GM10847 (cell line): ENCODE measurements around the gene MS4A8.

Experiments
- POLR2A ChIP-seq: IDR thresholded peaks from 2 replicates; pipeline ENCODE4 v1.6.1; 2011; ENCODE audit not compliant: insufficient read length; ENCODE audit errors: extremely low read depth

MS4A8 gene

DNA sequence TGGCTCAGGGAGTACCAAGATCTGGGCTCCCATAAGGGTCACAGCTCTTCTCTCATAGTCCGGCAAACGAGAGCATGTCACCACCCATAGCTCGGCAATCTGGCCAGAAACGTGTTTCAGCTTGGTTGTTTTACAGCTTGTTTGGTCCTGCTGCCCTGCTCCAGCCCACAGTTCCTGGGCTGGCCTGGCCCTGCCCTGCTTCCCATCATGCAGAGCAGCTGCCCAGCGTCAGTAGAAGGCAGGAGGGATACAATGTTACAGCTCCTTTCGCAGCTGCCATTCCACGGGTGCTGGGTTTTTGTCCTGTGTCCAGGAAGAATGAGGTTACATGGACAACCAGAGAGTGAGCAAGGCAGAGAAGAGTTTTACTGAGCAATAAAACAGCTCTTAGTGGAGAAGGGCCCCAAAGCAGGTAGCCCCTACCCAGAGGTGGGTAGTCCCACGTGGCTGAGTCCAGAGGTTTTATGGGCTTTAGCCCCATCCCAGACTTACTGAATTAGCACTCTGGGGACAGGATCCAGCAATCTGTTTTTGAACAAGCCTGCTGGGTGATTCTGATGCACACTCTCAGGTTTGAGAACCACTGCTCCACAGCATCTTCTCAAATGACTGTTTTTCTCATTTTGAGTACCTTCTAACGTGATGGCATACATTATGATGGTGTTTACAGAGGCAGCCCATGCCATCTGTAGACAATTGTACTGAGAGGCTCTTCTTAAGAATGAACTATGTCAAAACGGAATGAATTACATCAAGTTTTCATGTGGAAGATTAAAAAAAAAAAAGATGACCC is 19.3 kb downstream of the MS4A8 start:
- TF ChIP-seq POLR2A, result no peak

- TF ChIP-seq POLR2A, result no peak
Observed at GRCh38 chr11:60719391-60719790, 20.0 kb downstream of the MS4A8 start.

- TF ChIP-seq POLR2A, result no peak
Observed at GRCh38 chr11:60720460-60720859, 21.0 kb downstream of the MS4A8 start.

DNA sequence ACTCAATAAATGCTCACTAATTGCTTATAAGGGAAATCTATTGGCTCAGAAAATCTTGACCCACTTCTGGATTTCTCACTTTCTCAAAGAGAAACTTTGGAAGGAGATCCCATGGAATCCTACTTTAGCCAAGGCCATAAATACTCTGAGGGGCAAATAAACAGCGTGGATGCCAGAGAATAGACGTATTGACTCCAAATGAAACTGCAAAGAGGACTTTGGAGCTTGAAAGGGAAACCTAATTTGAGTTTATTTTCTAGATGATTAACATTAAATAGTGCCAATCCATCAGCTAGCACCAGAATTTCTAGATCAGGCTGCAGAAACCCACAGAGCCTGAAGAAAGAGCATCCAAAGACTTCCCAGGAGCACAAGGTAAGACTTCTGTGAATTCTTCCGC is 25.0 kb downstream of the MS4A8 start, which contains the start of gene MS4A18:
TSS of gene MS4A18 (plus strand) at position 301 of the 400 bp plus-strand sequence.
- TF ChIP-seq POLR2A, result no peak

- TF ChIP-seq POLR2A, result no peak
Observed at GRCh38 chr11:60725592-60725991, 26.2 kb downstream of the MS4A8 start.

GRCh38 chr11:60731586-60731985 is 32.2 kb downstream of the MS4A8 start:
- no peak for TF ChIP-seq POLR2A

GRCh38 chr11:60734279-60734678 is 34.9 kb downstream of the MS4A8 start:
- no peak for TF ChIP-seq POLR2A

- TF ChIP-seq POLR2A, result no peak
Observed at GRCh38 chr11:60739114-60739513, 39.7 kb downstream of the MS4A8 start.

- TF ChIP-seq POLR2A, result no peak
Observed at GRCh38 chr11:60740573-60740972, 41.2 kb downstream of the MS4A8 start.

- TF ChIP-seq POLR2A, result no peak
Observed at GRCh38 chr11:60741421-60741820, 42.0 kb downstream of the MS4A8 start.

GRCh38 chr11:60743058-60743457 is 43.6 kb downstream of the MS4A8 start:
- TF ChIP-seq POLR2A, result no peak

DNA sequence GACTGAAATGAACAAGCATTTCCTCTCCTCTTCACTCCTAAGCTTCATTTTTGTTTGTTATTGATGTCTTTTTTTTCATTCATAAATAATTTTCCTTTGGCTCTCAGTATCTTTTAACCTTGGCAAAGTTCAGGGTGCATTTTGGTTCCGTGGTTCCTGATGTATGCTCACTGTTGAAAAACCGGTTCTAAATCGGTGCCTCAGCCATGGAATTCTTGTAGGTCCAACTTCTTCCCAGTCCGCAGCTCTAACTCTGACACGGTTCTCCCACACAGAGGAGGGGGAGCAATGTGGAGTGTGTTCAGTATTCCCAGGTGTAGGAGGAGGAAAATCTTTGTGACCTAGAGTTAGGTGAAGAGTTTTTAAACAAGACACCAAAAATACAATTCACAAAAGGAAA is 44.7 kb downstream of the MS4A8 start:
- no peak for TF ChIP-seq POLR2A

DNA sequence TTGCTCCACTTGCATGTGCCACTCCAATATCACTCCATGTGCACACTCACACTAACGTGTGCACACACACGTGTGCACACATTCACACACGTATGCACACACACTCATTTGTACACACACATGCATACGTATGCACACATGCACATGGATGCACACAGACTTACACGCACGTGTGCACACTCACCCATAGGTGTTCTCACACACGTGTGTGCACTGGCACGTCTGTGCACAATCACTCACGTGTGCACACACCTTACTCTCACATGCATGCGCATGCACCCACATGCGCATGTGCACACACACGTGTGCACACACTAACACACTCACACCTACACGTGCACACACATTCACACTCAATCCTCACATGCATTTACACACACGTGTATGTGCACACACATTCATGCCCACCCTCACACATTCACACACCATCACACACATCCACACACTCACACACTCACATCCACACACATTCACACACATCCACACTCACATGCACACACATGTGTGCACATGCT is 48.0 kb downstream of the MS4A8 start:
- no peak for TF ChIP-seq POLR2A

DNA sequence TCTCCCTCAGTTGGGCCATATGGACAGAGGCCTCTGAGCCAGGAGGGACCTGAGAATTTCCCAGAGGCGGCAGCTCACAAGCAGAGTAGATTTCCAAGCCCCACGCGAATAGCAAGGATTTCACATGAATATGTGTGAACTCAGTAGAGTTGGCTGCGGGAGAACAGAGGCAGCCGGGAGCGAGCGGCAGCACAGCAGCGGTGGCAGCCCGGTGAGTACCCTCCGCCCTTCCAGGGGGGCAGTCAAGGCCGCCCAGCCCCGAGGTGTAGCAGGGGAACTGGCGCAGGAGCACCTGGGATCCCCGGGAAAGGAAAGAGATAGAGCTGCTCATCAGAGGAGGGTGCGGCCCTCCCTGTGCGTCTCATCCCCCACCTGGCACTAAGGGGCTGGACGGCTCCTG is 48.8 kb downstream of the MS4A8 start:
- TF ChIP-seq POLR2A, result no peak

GRCh38 chr11:60748821-60749220 is 49.4 kb downstream of the MS4A8 start:
- TF ChIP-seq POLR2A, result no peak

DNA sequence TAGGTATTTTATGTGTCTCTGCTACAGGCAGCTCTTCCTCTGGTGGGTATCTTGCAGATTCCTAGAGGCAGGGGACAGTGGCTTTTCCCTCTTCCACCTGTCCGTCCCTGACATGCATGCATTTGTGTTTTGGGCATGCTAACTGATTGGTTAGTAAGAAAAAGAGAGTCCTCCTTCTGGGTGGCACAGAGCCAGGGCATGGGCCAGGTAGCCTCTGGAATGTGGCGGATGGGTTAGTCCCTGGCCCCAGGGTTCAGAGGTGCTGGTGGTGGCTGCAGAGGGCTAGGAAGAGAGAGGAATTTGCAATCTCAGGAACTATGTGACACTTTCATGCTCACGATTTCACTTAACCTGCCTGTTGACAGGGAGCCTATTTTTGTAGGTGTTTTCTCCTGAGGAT is 51.5 kb downstream of the MS4A8 start:
- TF ChIP-seq POLR2A, result no peak

DNA sequence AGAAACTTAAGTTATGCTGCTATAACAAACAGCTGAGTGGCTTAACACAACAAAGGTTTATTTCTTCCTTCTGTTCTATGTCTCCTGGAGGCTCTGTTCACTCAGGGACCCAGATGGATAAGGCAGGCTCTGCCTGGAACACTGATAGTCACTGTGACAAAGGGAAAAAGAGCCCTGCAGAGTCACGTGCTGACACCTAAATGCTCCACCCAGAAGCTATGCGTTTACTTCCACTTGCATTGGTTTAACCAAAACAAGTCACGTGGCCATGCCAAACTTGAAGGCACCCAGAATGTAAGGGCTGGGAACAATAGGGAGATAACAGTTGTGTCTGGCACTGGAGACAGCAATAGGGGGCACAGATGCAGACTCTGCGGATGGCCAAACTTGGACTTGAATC is 53.9 kb downstream of the MS4A8 start:
- TF ChIP-seq POLR2A, result no peak
